Measurements from ENCODE around the gene VKORC1L1. TPM values are rescaled to one million over a fixed set of nuclear protein-coding genes. Genes with fewer than 3 reads are reported as not detected.

VKORC1L1 gene
- total RNA-seq, 1 experiment from 2014 or later: 29.4 TPM

DNA sequence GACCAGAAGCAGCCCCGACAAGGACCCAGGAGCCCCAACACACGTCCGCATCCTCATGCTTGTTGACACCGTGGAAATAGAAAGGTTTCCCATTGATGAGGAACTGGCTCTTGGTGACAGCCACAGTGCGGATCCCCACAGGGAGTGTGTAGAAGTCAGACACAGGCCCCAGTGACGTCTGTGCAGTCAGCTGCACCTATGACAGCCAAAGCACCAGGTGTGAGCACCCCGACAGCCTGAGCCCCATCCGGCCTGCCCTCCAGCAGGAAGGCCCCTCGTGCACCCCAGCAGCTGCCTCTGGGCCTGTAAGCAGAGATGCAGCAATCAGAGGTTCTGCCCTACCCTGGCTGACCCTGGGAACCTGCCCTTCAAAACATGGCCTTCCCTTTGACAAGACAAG is 102.0 kb downstream of the VKORC1L1 start:
- no peak overlapping the region for H2AFZ ChIP-seq (ENCODE audit: low read length)
- H3K79me2 ChIP-seq (ENCODE audit: insufficient read depth, low read length): no peaks in the 10 kb centered on the region
- no peaks in the 10 kb centered on the region for H3K23me2 ChIP-seq (ENCODE audit: insufficient read length, low read depth, low read length, poor library complexity, severe bottlenecking)
- no peak overlapping the region for H3T11ph ChIP-seq (ENCODE audit: low read length)
- Mint-ChIP-seq H3K9me3 (no peaks in the 10 kb centered on the region), H3K36me3 (ENCODE audit: insufficient read depth in 1 of 3, low read depth in 3 of 3) (peaks cover 37 to 76% (median 66%) of the 10 kb centered on the region in 3 experiments; a peak in 6 of 7 replicates), H3K4me1 (no peaks in the 10 kb centered on the region), H3K4me3 (no peak overlapping the region), H3K27ac (no peak overlapping the region), H3K27me3 (ENCODE audit: low read depth) (no peaks in the 10 kb centered on the region)
- no peaks in the 10 kb centered on the region for H3K4me1 ChIP-seq (ENCODE audit: insufficient read depth, low read length)
- H4K20me1 ChIP-seq (ENCODE audit: control insufficient read depth, insufficient read depth, insufficient read length): no peaks in the 10 kb centered on the region
- no peak overlapping the region for H3K9ac ChIP-seq (ENCODE audit: extremely low read depth, insufficient read length, low read length)
- H2BK12ac ChIP-seq (ENCODE audit: insufficient read length, low read depth, low read length): no peak overlapping the region
- H3K23ac ChIP-seq (ENCODE audit: insufficient read length, low read depth, low read length): no peak overlapping the region
- no peak for DNase-seq
- no peak overlapping the region for H2BK20ac ChIP-seq (ENCODE audit: low read depth, low read length, poor library complexity, severe bottlenecking)
- H4K8ac ChIP-seq (replicated peaks; ENCODE audit: insufficient read length, low read depth, low read length): no peak overlapping the region
- H4K5ac ChIP-seq (ENCODE audit: insufficient read length, low read depth, low read length): no peak overlapping the region
- H2BK15ac ChIP-seq (ENCODE audit: low read depth, low read length): no peak overlapping the region
- no peaks in the 10 kb centered on the region for H3K9me3 ChIP-seq (ENCODE audit: control insufficient read depth, low read depth, low read length)
- H4K91ac ChIP-seq (ENCODE audit: insufficient read length, low read depth, low read length): no peak overlapping the region
- no peak overlapping the region for H2AK5ac ChIP-seq (ENCODE audit: insufficient read length, low read length)
- H3K56ac ChIP-seq (ENCODE audit: insufficient read length, low read depth, low read length): no peak overlapping the region
- TF ChIP-seq, protein P1, sequence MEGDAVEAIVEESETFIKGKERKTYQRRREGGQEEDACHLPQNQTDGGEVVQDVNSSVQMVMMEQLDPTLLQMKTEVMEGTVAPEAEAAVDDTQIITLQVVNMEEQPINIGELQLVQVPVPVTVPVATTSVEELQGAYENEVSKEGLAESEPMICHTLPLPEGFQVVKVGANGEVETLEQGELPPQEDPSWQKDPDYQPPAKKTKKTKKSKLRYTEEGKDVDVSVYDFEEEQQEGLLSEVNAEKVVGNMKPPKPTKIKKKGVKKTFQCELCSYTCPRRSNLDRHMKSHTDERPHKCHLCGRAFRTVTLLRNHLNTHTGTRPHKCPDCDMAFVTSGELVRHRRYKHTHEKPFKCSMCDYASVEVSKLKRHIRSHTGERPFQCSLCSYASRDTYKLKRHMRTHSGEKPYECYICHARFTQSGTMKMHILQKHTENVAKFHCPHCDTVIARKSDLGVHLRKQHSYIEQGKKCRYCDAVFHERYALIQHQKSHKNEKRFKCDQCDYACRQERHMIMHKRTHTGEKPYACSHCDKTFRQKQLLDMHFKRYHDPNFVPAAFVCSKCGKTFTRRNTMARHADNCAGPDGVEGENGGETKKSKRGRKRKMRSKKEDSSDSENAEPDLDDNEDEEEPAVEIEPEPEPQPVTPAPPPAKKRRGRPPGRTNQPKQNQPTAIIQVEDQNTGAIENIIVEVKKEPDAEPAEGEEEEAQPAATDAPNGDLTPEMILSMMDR (conservative IDR thresholded peaks at IDR 0.05): no peak
- H3K27ac ChIP-seq (ENCODE audit: insufficient read length, low read depth, low read length): no peak overlapping the region
- peaks cover 3% of the 10 kb centered on the region for H3K79me1 ChIP-seq (ENCODE audit: insufficient read depth, low read depth, low read length, poor library complexity, severe bottlenecking)
- no peak overlapping the region for H3K4me2 ChIP-seq (ENCODE audit: insufficient read depth, insufficient read length, low read length)
- H2BK120ac ChIP-seq (ENCODE audit: low read depth, low read length, poor library complexity, severe bottlenecking): no peak overlapping the region
- no peak overlapping the region for H3K14ac ChIP-seq (ENCODE audit: insufficient read depth, low read length)
- H3K27me3 ChIP-seq (ENCODE audit: insufficient read depth, low read length): no peaks in the 10 kb centered on the region
- no CpG with 5 or more reads among the region's 9 CpGs for WGBS (ENCODE audit: extremely low coverage, insufficient read length, low lambda C conversion rate)
- H2BK5ac ChIP-seq (ENCODE audit: insufficient read length, low read length): no peak overlapping the region
- no peak overlapping the region for H3K18ac ChIP-seq (ENCODE audit: insufficient read length, low read depth, low read length)
- no peak overlapping the region for H3K4ac ChIP-seq (ENCODE audit: low read depth, low read length)

Measured in H9 (cell line).